ENCODE results near the gene VSTM5. TPM values are rescaled to one million over a fixed set of nuclear protein-coding genes. Genes with fewer than 3 reads are reported as not detected.

VSTM5 gene
- total RNA-seq, 1 experiment from 2014 or later, result not detected

DNA sequence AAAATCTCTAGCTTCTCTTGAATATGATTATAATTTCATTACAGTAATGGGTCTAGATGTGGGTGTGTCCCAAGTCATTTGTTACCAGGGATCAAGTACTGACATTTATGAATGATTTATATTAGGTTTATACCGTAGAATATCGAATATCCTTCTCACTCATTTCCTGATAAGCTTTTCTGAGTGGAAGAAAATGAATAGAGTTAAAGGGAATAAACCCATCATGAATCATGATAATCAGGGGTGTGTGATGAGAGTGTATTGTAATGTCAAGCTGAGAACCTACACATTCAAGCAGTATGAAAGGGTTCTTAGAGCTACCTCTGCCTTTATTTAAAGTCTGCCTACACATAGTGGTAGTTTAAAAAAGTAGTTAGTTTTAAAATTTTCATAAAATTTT, 49.1 kb downstream of the VSTM5 start:
- Histone ChIP-seq H3K79me2 (ENCODE audit: insufficient read depth, low read length) (0 out of 2 replicates have a peak, but pooled peaks cover 2% of the 10 kb centered on the region), H2BK120ac (ENCODE audit: low read depth, low read length, poor library complexity, severe bottlenecking) (no peak overlapping the region), H3K9me3 (ENCODE audit: control insufficient read depth, low read depth, low read length) (no peaks in the 10 kb centered on the region), H3K14ac (ENCODE audit: insufficient read depth, low read length) (no peak overlapping the region), H3K4ac (ENCODE audit: low read depth, low read length) (no peak overlapping the region), H3K79me1 (ENCODE audit: insufficient read depth, low read depth, low read length, poor library complexity, severe bottlenecking) (no peaks in the 10 kb centered on the region), H3T11ph (ENCODE audit: low read length) (no peak overlapping the region), H4K5ac (ENCODE audit: insufficient read length, low read depth, low read length) (no peak overlapping the region), H3K9ac (ENCODE audit: extremely low read depth, insufficient read length, low read length) (no peak overlapping the region), H4K20me1 (ENCODE audit: control insufficient read depth, insufficient read depth, insufficient read length) (no peaks in the 10 kb centered on the region), H3K18ac (ENCODE audit: insufficient read length, low read depth, low read length) (no peak overlapping the region), H4K8ac (replicated peaks; ENCODE audit: insufficient read length, low read depth, low read length) (no peak overlapping the region), H3K4me2 (ENCODE audit: insufficient read depth, insufficient read length, low read length) (no peak overlapping the region), H2BK20ac (ENCODE audit: low read depth, low read length, poor library complexity, severe bottlenecking) (no peak overlapping the region), H3K27ac (ENCODE audit: insufficient read length, low read depth, low read length) (no peak overlapping the region), H2AK5ac (ENCODE audit: insufficient read length, low read length) (no peak overlapping the region), H2BK5ac (ENCODE audit: insufficient read length, low read length) (no peak overlapping the region), H3K27me3 (ENCODE audit: insufficient read depth, low read length) (no peaks in the 10 kb centered on the region), H3K23me2 (ENCODE audit: insufficient read length, low read depth, low read length, poor library complexity, severe bottlenecking) (no peaks in the 10 kb centered on the region), H2AFZ (ENCODE audit: low read length) (no peak overlapping the region), H3K56ac (ENCODE audit: insufficient read length, low read depth, low read length) (no peak overlapping the region), H4K91ac (ENCODE audit: insufficient read length, low read depth, low read length) (no peak overlapping the region), H2BK15ac (ENCODE audit: low read depth, low read length) (no peak overlapping the region), H3K23ac (ENCODE audit: insufficient read length, low read depth, low read length) (no peak overlapping the region), H2BK12ac (ENCODE audit: insufficient read length, low read depth, low read length) (no peak overlapping the region), H3K4me1 (ENCODE audit: insufficient read depth, low read length) (no peaks in the 10 kb centered on the region)
- WGBS (ENCODE audit: extremely low coverage, insufficient read length, low lambda C conversion rate), result no CpG with 5 or more reads among the region's 2 CpGs
- no peaks in the 10 kb centered on the region for H3K4me1 Mint-ChIP-seq
- no peak overlapping the region for H3K27ac Mint-ChIP-seq
- no peak overlapping the region for H3K4me3 Mint-ChIP-seq
- H3K27me3 Mint-ChIP-seq (ENCODE audit: low read depth), result no peaks in the 10 kb centered on the region
- peaks cover 27 to 89% (median 78%) of the 10 kb centered on the region in 3 experiments for H3K36me3 Mint-ChIP-seq (ENCODE audit: insufficient read depth in 1 of 3, low read depth in 3 of 3)
- TF ChIP-seq, protein P1, sequence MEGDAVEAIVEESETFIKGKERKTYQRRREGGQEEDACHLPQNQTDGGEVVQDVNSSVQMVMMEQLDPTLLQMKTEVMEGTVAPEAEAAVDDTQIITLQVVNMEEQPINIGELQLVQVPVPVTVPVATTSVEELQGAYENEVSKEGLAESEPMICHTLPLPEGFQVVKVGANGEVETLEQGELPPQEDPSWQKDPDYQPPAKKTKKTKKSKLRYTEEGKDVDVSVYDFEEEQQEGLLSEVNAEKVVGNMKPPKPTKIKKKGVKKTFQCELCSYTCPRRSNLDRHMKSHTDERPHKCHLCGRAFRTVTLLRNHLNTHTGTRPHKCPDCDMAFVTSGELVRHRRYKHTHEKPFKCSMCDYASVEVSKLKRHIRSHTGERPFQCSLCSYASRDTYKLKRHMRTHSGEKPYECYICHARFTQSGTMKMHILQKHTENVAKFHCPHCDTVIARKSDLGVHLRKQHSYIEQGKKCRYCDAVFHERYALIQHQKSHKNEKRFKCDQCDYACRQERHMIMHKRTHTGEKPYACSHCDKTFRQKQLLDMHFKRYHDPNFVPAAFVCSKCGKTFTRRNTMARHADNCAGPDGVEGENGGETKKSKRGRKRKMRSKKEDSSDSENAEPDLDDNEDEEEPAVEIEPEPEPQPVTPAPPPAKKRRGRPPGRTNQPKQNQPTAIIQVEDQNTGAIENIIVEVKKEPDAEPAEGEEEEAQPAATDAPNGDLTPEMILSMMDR (conservative IDR thresholded peaks at IDR 0.05), result no peak
- no peak for DNase-seq
- H3K9me3 Mint-ChIP-seq, result no peaks in the 10 kb centered on the region
